Measurements from ENCODE around the gene ST8SIA5.

The ST8SIA5 gene

DNA sequence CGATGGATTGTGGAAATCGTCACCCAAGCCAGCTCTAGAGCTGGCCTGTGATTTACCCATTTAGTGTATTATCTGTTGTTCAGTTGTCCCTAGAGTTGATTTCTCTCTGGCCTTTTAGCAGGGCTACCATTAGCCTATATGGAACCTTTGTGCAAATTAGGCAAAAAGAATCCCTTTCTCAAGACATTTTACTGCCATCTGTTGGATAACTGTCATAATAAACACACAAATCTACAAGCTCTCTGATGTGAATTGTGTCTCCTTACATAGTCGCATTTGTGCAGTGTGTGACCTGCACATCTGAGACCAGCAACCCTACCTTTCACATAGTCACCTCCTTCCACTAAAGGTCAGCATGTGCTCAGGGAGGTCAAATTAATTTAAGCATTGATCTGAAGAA, 133.9 kb downstream of the ST8SIA5 start:
- DNase-seq: no peak

DNA sequence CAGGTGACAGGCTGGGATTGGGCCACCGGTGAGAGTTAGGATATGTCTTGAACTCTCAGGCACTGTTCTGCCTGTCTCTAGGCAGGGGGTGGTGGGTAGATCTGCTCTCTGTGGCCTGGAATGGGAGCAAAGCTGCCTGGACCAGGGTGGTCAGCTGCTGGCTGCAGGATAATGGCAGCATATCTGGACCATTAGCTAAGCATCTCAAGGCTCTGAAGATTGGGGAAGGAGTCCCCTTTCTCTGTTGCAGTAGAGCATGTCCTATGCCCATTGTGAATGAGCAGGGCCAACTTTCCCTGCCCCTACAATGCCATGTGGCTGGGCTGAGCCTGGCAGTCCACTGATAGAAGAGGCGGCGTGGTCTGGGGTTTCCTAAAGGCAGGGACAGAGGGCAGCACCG, 134.4 kb downstream of the ST8SIA5 start:
- no peak for DNase-seq

DNA sequence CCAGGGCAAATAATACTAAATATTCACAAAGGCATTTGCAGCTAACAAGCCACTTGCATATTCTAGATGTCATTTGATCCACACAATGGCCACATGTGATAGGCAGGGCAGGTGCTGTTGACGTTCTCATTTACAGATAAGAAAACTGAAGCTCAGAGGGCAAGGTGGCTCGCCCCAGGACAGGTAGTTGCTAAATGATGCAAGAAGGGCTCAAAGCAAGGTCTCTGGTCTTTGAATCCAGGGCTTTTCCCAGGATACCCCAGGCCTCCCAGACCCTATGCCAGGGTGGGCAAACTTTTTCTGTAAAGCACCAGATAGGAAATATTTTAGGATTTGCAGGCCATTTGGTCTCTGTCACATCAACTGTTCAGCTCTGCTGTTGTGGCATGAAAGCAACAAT, 135.0 kb downstream of the ST8SIA5 start:
- DNase-seq: no peak

DNA sequence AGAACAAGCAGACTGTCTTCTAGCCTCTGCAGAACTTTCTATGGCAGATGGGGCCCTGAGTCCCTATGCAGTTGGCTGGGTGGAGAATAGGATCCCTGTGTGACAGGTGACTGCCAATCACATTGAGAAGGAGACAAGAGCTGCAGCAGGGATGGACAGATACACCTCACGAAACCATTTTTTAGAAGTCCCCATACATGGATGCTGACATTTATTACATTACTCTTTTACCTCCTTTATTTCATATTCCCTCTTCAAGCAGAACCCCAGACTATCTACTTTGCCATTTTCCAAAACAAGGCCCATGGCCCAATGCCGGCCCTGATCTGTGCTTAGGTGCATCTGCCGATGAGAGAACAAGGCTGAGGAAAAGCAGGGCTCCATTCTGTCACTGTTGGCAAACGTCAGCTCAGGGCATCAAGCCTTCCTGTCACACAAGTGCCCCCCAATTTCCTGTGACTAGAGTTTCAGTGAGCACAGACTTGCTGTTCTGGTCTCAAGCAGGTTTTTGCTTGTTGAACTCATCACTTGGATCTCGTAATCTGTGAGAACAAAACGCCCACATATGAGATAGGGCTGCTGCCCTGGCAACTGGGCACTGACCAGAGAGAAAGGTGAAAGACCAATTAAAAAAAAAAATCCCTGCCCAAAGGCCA, 135.6 kb downstream of the ST8SIA5 start:
- DNase-seq: no peak

DNA sequence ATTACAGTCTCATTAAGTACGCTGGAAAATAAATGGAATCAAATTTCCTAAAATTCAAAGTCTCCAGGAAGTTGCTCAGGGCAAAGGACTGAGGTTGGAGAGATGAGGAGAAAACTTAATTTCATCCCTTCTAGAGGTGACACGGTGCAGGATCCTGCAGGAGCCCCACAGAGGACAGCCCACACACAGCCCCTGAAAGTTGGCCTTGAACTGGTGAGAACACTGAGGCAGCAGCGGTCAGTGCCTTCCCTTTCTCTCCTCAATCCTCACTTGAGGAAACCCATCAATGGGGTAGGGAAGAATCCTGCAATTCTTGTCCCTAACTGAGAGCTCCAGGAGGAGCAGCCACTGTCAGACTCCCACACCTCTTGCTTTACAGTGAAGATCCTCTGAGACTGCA, 137.3 kb downstream of the ST8SIA5 start:
- DNase-seq: no peak
